MM.1S (cell line): Measurements from ENCODE around the gene CPNE7.

Experiments
- CTCF ChIP-seq: fragments of 300-600 bp; sonication (generic); IDR thresholded peaks from 2 replicates; pipeline ENCODE4 v1.5.1; 2016; ENCODE audit warnings: antibody characterized with exemption, low read length, mixed read lengths
- EZH2 ChIP-seq: fragments of 300-600 bp; sonication (generic); optimal IDR thresholded peaks from 2 replicates; pipeline ENCODE3; 2017; ENCODE audit warnings: low read depth, mild to moderate bottlenecking, antibody characterized with exemption, low read length, mixed read lengths

DNA sequence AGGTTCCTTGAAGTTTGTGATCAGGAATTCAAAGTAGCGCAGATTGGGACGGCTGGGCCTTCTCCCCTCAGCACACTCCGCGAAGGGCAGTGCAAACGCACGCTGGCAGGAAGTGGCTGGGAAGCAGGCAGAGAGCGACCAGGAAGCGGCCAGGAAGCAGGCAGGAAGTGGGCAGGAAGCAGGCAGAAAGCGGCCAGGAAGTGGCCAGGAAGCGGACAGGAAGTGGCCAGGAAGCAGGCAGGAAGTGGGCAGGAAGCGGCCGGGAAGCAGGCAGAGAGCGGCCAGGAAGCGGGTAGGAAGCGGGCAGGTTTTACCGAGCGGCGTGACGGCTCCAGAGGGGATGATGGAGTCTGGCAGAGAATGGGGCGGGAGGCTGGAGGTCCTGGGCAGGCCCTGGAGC is 41.1 kb downstream of the CPNE7 start:
- TF ChIP-seq EZH2 (no peak), CTCF (no peak)
